HG03045 (cell line): Measurements from ENCODE around the gene TMEM207.

ENCODE experiments used
- ATAC-seq: cut with Tn5 transposase; IDR thresholded peaks from one replicate; pipeline ENCODE4 v1.9.1; 2021; ENCODE audit warnings: mild to moderate bottlenecking, moderate library complexity; ENCODE audit not compliant: unreplicated experiment

The TMEM207 gene

DNA sequence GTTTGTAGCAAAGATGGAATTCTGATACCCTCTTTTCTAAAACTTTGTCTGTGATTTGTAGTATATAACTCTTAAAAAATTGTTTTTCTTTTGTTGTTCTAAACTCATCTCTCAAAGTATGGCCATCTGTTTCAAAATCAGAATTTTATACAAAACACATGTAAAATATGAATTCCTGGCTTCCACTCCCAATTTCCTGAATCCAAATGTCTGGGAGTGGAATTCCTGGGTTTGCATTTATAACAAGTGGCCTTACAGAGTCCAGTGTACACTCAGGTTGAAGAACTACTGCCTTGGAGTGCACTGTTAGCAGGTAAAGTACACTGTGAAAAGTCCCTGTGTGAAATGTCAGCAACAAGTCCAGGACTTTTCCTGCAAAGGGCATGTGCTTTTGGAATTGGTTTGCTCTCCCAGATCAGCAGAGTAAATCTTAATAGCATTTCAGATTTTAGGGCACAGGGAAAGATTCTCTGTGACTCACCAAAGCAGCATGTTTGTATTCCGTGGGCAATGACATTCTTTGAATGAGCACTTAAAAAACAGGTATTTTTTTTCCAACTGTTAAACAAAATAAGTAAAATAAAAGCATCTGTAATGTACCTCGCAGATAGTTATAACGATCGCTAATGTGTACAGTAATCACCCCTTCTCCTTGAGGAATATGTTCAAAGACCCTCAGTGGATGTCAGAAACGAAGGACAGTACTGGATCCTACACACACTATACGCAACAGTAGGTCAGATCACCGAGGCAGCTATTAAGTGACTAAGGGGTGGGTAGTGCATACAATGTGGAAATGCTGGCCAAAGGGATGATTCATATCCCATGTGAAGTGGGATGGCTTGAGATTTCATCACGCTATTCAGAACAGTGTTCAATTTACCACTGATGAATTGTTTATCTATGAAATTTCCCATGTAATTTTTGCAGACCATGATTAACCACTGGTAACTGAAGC, 63.7 kb downstream of the TMEM207 start:
- no peak for ATAC-seq

DNA sequence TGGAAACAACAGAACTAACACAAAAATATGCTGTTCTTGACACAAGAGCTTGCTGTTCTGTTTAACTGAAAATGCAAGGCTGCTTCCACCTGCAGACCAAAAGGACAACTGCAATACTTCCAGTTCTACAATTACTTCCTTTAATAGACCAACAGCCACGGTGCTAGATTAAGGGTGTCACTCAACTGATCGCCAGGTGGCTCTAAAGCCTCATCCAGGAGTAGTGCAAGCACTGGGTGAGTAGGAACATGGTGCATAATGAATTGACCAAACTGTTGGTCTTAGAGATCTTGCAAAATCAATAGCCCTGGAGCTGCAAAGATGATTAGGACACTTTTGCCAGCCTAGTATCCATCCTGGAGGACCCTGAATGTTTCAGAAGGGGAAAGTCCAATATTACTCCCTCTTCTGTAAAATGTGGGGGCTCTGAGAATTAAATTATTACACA, 65.4 kb downstream of the TMEM207 start:
- ATAC-seq, result no peak

DNA sequence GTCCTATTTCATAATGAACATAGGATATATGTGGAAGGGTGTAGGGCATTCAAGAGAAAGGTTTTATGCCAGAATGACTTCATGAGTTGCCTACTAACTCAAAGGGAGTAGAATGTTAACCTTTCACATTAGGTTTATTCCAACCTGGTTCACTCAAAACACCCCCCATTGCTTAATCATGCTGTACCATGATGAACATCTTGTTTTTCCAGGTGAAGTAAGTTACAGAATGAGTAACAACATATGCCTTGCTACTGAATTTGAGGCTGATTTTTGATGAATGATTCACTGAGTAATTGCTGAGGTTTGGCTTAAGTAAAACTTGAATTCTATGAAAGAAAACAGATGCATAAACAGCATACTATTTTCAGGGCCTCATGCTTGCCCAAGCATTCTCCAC, 67.6 kb downstream of the TMEM207 start:
- ATAC-seq, result no peak

DNA sequence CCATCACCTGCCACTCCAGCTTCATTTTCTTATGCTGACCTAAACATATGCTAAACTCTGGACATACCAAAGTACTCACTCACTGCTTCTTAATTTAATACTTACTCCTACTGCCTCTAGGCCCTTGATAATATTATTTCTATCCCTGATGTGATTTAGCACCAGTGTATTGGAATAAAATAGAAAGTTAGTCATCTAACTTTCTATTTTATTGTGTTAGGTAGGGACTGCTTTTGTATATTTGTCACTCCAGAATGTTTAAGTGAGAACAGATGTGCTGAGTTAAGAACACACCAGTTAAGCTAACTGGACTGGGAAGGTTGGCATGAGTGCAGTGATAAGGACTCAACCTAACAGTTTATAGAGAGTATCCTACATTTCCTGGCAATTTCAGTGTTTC, 68.3 kb downstream of the TMEM207 start:
- no peak for ATAC-seq

GRCh38 chr3:190380184-190380583, 69.5 kb downstream of the TMEM207 start:
- no peak for ATAC-seq
